ENCODE data around the gene NPHS1. TPM values are rescaled to one million over a fixed set of nuclear protein-coding genes. Genes with fewer than 3 reads are reported as not detected.

Gene NPHS1
- total and polyA plus RNA-seq, 2 donors from 2014 or later, result 0.25 to 39.7 TPM

DNA sequence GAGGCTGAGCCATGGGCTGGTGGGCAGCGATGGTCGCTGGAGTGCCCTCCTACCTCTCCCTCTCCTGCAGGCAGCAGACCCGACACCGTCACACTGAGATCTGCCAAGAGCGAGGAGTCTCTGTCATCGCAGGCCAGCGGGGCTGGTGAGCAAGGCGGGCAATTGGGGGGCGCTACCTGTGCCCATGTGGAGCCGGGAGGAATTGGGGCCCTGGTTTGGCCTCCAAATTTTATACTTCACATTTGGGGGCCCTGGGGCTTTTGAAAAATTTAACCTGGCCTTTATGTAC lies 67.0 kb downstream of the NPHS1 start:
- no peaks in the 10 kb centered on the region for H3K27me3 ChIP-seq (ENCODE audit: control insufficient read depth, insufficient read depth, low read length)
- intact Hi-C loops (cut with DNase I), result no loop called here
- TF ChIP-seq CTCF (IDR thresholded peaks at IDR 0.05; ENCODE audit: borderline replicate concordance, extremely low read depth, insufficient read depth), result no peak
- no peaks in the 10 kb centered on the region for H3K9me3 ChIP-seq (ENCODE audit: control insufficient read depth in 2 of 3, insufficient read depth in 1 of 3, low read length in 3 of 3)
- H3K27ac ChIP-seq (ENCODE audit: low read depth in 2 of 2, low read length in 2 of 2), result no peak overlapping the region
- FAIRE-seq (no peak), DNase-seq (no peak)
- H3K9ac ChIP-seq (ENCODE audit: low read length in 3 of 3), result no peak overlapping the region
- H3K4me3 ChIP-seq (ENCODE audit: low read length in 3 of 3), result no peak overlapping the region
- H3K36me3 ChIP-seq (ENCODE audit: control insufficient read depth in 2 of 3, insufficient read depth in 3 of 3, low read length in 3 of 3), result no peaks in the 10 kb centered on the region
- H3K4me1 ChIP-seq (ENCODE audit: control insufficient read depth in 2 of 3, insufficient read depth in 2 of 3, low read depth in 1 of 3, low read length in 3 of 3), result no peaks in the 10 kb centered on the region

DNA sequence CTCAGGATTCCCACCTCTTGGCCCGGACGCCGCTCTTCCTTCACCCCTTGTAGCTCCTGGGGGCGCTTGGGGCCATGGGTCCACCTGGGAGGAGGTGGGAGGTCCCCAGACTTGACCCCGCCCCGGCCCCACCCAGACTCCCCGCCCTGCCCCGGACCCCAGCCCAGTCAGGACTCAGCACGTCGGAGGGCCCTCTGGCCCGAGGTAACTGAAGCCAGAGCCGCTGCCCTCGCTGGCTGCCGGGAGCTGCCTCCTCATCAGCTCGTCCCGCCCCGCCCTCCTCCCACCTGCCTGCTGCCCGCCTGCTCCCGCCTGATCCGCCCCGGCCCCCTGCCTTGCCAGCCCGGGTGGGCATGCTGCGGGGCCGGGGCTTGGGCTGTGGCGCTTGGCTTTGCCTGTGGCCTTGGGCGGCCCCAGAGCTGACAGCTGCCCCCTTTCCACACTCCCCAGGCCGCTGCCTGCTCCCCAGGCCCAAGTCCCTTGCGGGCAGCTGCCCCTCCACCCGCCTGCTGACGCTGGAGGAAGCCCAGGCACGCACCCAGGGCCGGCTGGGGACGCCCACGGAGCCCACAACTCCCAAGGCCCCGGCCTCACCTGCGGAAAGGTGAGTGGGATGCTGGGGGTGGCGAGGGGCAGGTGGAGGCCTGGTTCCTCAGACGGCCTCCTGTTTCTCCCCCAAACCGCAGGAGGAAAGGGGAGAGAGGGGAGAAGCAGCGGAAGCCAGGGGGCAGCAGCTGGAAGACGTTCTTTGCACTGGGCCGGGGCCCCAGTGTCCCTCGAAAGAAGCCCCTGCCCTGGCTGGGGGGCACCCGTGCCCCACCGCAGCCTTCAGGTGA lies 67.6 kb downstream of the NPHS1 start:
- DNase-seq (peak in 3 of 5 donors; percentile 17 to 72 (median 32)), FAIRE-seq (no peak)
- intact Hi-C loops (cut with DNase I), result no loop called here
- Histone ChIP-seq H3K9me3 (ENCODE audit: control insufficient read depth in 2 of 3, insufficient read depth in 1 of 3, low read length in 3 of 3) (no peaks in the 10 kb centered on the region), H3K4me3 (ENCODE audit: low read length in 3 of 3) (no peak overlapping the region), H3K27ac (ENCODE audit: low read depth in 2 of 2, low read length in 2 of 2) (no peak overlapping the region), H3K4me1 (ENCODE audit: control insufficient read depth in 2 of 3, insufficient read depth in 2 of 3, low read depth in 1 of 3, low read length in 3 of 3) (no peaks in the 10 kb centered on the region), H3K36me3 (ENCODE audit: control insufficient read depth in 2 of 3, insufficient read depth in 3 of 3, low read length in 3 of 3) (no peaks in the 10 kb centered on the region), H3K9ac (ENCODE audit: low read length in 3 of 3) (no peak overlapping the region), H3K27me3 (ENCODE audit: control insufficient read depth, insufficient read depth, low read length) (no peaks in the 10 kb centered on the region)
- no peak for TF ChIP-seq CTCF (IDR thresholded peaks at IDR 0.05; ENCODE audit: borderline replicate concordance, extremely low read depth, insufficient read depth)

- no peaks in the 10 kb centered on the region for H3K4me1 ChIP-seq (ENCODE audit: control insufficient read depth in 2 of 3, insufficient read depth in 2 of 3, low read depth in 1 of 3, low read length in 3 of 3)
- no peak overlapping the region for H3K9ac ChIP-seq (ENCODE audit: low read length in 3 of 3)
- no peak for TF ChIP-seq CTCF (IDR thresholded peaks at IDR 0.05; ENCODE audit: borderline replicate concordance, extremely low read depth, insufficient read depth)
- no peak overlapping the region for H3K4me3 ChIP-seq (ENCODE audit: low read length in 3 of 3)
- intact Hi-C loops (cut with DNase I), result no loop called here
- peak in 1 of 5 donors; percentile 52 for DNase-seq
- H3K27me3 ChIP-seq (ENCODE audit: control insufficient read depth, insufficient read depth, low read length), result no peaks in the 10 kb centered on the region
- no peak overlapping the region for H3K27ac ChIP-seq (ENCODE audit: low read depth in 2 of 2, low read length in 2 of 2)
- no peaks in the 10 kb centered on the region for H3K36me3 ChIP-seq (ENCODE audit: control insufficient read depth in 2 of 3, insufficient read depth in 3 of 3, low read length in 3 of 3)
- no peaks in the 10 kb centered on the region for H3K9me3 ChIP-seq (ENCODE audit: control insufficient read depth in 2 of 3, insufficient read depth in 1 of 3, low read length in 3 of 3)
- FAIRE-seq, result no peak
Measured at GRCh38 chr19:35783469-35784434, 68.6 kb downstream of the NPHS1 start.

Data from kidney (tissue), 14 donors.